K562 treated with DMSO at 1 percent for 48 hours (cell line): ENCODE data around the gene FOXR1. TPM values are rescaled to one million over a fixed set of nuclear protein-coding genes. Genes with fewer than 3 reads are reported as not detected.

ENCODE experiments used
- total RNA-seq: library from RNA; unstranded; fragments of 300-600 nt; gene quantifications from 2 replicates; pipeline ENCODE4 v1.2.3, GENCODE V29; 2022; ENCODE audit warnings: low replicate concordance; ENCODE audit errors: extremely low read depth

FOXR1 gene, protein sequence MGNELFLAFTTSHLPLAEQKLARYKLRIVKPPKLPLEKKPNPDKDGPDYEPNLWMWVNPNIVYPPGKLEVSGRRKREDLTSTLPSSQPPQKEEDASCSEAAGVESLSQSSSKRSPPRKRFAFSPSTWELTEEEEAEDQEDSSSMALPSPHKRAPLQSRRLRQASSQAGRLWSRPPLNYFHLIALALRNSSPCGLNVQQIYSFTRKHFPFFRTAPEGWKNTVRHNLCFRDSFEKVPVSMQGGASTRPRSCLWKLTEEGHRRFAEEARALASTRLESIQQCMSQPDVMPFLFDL
- not detected in 2 replicates for total RNA-seq

DNA sequence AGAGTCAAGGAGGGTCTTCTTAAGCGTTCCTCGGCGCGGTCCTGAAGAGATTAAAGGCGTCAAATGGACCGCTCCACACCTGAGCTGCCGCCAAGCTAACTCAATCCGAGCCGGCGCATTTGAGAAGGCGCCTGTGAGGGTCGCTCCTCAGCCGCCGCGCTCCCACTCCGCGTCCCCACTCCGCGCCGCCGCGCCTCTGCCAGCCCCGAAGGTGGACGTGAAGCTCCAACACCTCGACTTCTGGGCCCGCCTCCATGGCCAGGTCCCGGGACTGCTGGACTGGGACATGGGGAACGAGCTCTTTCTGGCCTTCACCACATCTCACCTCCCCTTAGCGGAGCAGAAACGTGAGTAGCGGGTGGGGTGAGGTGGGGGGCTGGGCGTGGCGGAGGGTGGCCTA is at the start of gene FOXR1:
Gene FOXR1, plus strand, starts transcription at position 116 of the 400 bp plus-strand sequence. Its CDS starts 171 bp downstream, at position 287.

DNA sequence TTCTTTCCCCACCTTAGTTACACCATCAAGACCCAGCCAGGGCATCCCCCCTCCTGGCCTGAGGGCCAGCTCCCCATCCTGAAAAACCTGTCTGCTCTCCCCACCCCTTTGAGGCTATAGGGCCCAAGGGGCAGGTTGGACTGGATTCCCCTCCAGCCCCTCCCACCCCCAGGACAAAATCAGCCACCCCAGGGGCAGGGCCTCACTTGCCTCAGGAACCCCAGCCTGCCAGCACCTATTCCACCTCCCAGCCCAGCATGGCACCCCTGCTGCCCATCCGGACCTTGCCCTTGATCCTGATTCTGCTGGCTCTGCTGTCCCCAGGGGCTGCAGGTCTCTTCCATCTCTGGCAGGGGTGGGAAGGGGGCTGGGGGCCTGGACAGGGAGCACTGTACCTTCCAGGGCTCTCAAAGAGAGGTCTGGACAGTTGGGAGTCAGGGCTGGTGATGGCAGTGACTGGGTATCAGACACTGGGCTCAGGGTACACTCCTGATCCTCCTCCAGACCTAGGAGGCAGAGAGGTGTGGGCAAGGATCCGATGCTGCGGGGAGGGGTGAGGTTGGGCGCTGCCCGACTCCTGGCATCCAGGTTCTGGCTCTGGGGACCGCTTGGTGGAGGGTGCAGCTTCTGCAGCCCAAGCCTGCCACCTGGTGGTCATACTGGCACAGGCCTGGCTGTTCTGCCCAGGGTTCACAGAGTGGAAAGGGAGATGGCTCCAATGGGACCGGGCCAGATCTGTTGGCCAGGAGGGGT is 15.3 kb upstream of the FOXR1 start, which contains the start of gene UPK2:
Gene UPK2, plus strand, starts transcription at position 205 of the 753 bp plus-strand sequence. Its CDS starts 53 bp downstream, at position 258.

DNA sequence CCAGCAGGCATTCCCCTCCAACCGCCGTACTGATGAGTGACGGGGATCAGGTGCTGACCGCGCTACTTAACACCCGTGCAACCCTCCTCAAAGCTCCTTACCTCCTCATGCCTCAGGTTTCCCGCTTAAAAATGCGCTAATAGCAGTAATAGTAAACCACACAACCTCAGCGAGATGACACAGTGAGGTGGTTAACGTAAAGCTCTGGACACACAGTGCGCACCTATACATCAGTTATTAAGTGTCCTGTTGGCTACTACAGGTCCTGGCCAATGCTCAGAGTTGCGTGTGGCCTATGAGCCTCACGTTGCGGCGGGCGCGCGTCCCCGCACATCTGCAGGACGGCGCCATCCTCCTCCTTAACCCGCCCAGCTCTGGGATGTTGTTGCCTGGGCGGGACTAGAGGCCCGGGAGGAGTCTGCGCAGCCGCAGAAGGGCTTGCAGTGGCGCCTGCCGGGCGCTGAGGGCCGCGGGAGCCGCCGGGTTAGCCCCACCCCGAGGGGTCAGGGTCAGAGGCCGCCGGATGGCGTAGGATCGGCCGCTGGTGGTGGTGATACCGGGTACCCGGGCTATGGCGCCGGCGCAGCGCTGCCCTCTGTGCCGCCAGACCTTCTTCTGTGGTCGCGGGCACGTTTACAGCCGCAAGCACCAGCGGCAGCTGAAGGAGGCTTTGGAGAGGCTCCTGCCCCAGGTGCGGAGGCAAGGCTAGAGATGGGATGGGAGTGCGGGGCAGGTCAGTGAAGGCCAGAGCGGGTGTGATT is 26.2 kb downstream of the FOXR1 start, which contains the start of gene CENATAC:
Gene CENATAC, plus strand, starts transcription at position 512 of the 761 bp plus-strand sequence. Its CDS starts 60 bp downstream, at position 572.

DNA sequence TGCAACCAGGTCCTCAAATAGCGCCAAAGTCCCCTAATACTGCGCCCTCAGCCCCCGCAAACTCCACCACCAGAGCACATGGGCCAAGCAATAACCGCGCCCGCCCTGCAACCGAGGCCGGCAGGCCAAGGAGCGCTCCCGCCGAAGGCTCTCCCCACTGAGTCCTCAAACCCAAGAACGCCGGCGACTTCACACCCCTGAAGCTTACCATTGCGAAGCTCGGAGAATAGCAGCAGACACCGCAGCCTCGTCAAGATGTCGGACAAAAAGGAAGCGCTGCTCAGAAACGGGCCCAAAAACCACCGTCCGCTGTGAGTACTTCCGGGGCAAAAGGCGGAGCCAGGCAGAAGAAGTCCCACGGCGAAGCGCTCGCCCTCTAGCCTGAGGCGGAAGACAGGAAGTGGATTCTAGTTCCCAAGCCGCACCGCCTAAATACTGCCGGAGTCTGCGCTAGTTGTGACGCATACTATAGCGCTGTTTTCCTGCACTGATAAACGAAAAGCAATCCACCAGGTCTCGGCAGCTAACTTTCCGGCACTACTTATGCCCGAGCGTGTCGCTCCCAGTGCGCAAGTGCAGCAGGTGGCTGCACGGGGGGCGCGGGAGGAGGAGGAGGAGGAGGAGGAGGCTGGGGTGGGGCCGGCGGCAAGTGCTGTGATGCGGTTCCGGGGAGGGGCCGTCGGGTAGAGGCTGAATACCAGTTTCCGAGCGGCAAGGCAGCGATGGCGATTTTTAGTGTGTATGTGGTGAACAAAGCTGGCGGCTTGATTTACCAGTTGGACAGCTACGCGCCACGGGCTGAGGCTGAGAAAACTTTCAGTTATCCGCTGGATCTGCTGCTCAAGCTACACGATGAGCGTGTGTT is 46.7 kb downstream of the FOXR1 start, which contains the start of the genes RPS25 and TRAPPC4:
Gene RPS25, minus strand, starts transcription at position 270 of the 865 bp plus-strand sequence. Its CDS starts 59 bp downstream, at position 211.
Gene TRAPPC4, plus strand, starts transcription at position 693 of the 865 bp plus-strand sequence. Its CDS starts 30 bp downstream, at position 723.

DNA sequence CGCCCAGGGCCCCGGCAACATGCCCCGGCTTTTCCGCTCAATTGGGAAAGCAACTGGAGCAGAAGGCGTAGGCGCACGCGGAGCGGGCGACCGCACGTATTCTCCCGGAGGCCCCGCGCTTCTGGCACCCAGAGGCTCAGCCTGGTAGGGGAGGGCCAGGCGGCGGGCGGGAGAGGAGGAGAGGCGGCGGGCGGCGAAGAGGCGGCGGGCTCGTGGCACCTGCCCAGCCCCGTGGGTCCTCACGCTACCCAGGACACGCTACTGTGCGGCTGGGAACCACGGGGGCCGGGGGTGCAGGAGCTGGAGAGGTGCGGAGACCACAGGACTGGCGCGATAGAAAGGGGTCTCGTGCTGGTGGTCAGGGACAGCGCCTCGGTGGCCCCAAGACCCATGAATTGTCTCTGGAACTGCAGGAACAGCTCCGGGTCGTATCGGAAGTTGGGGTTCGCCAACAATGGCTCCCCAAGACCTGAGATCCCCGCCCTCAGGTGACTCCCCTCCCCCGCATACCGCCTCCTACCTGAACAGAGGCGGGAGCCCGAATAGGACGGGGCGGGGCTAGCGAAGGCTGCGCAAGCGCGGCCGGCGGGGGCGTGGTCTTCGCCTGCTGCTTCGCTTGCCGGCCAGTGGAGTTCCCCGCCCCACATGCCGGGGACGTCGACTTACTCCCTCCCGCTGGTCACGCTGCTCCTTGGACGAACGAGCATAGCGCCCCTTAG is 58.9 kb downstream of the FOXR1 start, which contains the start of gene SLC37A4:
Gene SLC37A4, minus strand, starts transcription at position 549 of the 719 bp plus-strand sequence.

Other genes starting within 250 kb of the FOXR1 start
- gene DDX6, start 180.6 kb upstream of the FOXR1 start, total RNA-seq = not detected in 2 replicates
- gene CXCR5, start 87.9 kb upstream of the FOXR1 start, total RNA-seq = not detected in 2 replicates
- not detected in 2 replicates for gene BCL9L, start 45.8 kb upstream of the FOXR1 start, total RNA-seq
- not detected in 2 replicates for gene UPK2, start 15.5 kb upstream of the FOXR1 start, total RNA-seq
- not detected in 2 replicates for gene CENATAC, start 26.4 kb downstream of the FOXR1 start, total RNA-seq
- gene RPS25, start 46.6 kb downstream of the FOXR1 start, total RNA-seq = 1,144 TPM in 1 of 2 replicates, not detected in the other
- gene TRAPPC4, start 47.0 kb downstream of the FOXR1 start, total RNA-seq = not detected in 2 replicates
- not detected in 2 replicates for gene SLC37A4, start 59.1 kb downstream of the FOXR1 start, total RNA-seq
- not detected in 2 replicates for gene HYOU1, start 85.4 kb downstream of the FOXR1 start, total RNA-seq
- gene VPS11, start 96.1 kb downstream of the FOXR1 start, total RNA-seq = not detected in 2 replicates
- not detected in 2 replicates for gene HMBS, start 113.1 kb downstream of the FOXR1 start, total RNA-seq
- not detected in 2 replicates for gene DPAGT1, start 130.1 kb downstream of the FOXR1 start, total RNA-seq
- not detected in 2 replicates for gene C2CD2L, start 135.6 kb downstream of the FOXR1 start, total RNA-seq
- gene HINFP, start 149.8 kb downstream of the FOXR1 start, total RNA-seq = not detected in 2 replicates
- gene ABCG4, start 177.3 kb downstream of the FOXR1 start, total RNA-seq = not detected in 2 replicates
- not detected in 2 replicates for gene NLRX1, start 197.0 kb downstream of the FOXR1 start, total RNA-seq
- not detected in 2 replicates for gene NHERF4, start 213.7 kb downstream of the FOXR1 start, total RNA-seq
- gene CBL, start 234.6 kb downstream of the FOXR1 start, total RNA-seq = not detected in 2 replicates